ENCODE data around the gene RYR2.

Gene RYR2

GRCh38 chr1:237444120-237444790 lies 402.3 kb downstream of the RYR2 start:
- TF ChIP-seq CTCF (IDR thresholded peaks at IDR 0.05; ENCODE audit: control insufficient read depth, extremely low read depth, insufficient read depth) = no peak
- no peak for DNase-seq (ENCODE audit: low read depth)
- no peak overlapping the region for H3K4me3 ChIP-seq (ENCODE audit: low read depth, low read length)

GRCh38 chr1:237448042-237448441 lies 406.1 kb downstream of the RYR2 start:
- DNase-seq (ENCODE audit: low read depth) = no peak
- no peak overlapping the region for H3K4me3 ChIP-seq (ENCODE audit: low read depth, low read length)
- no peak for TF ChIP-seq CTCF (IDR thresholded peaks at IDR 0.05; ENCODE audit: control insufficient read depth, extremely low read depth, insufficient read depth)

GRCh38 chr1:237457573-237457972 lies 415.6 kb downstream of the RYR2 start:
- no peak for DNase-seq (ENCODE audit: low read depth)
- TF ChIP-seq CTCF (IDR thresholded peaks at IDR 0.05; ENCODE audit: control insufficient read depth, extremely low read depth, insufficient read depth) = no peak
- no peak overlapping the region for H3K4me3 ChIP-seq (ENCODE audit: low read depth, low read length)

GRCh38 chr1:237467320-237467719 lies 425.3 kb downstream of the RYR2 start:
- no peak for DNase-seq (ENCODE audit: low read depth)
- no peak for TF ChIP-seq CTCF (IDR thresholded peaks at IDR 0.05; ENCODE audit: control insufficient read depth, extremely low read depth, insufficient read depth)
- no peak overlapping the region for H3K4me3 ChIP-seq (ENCODE audit: low read depth, low read length)

GRCh38 chr1:237470712-237471338 lies 428.8 kb downstream of the RYR2 start:
- TF ChIP-seq CTCF (IDR thresholded peaks at IDR 0.05; ENCODE audit: control insufficient read depth, extremely low read depth, insufficient read depth) = no peak
- peak; percentile 99 for DNase-seq (ENCODE audit: low read depth)

GRCh38 chr1:237471377-237471776 lies 429.4 kb downstream of the RYR2 start:
- TF ChIP-seq CTCF (IDR thresholded peaks at IDR 0.05; ENCODE audit: control insufficient read depth, extremely low read depth, insufficient read depth) = no peak
- DNase-seq (ENCODE audit: low read depth) = no peak
- H3K4me3 ChIP-seq (ENCODE audit: low read depth, low read length) = no peak overlapping the region

More at GRCh38 chr1:237470712-237471338, 428.8 kb downstream of the RYR2 start:
- H3K4me3 ChIP-seq (ENCODE audit: low read depth, low read length) = no peak overlapping the region
